ENCODE results near the gene LPP. TPM values are rescaled to one million over a fixed set of nuclear protein-coding genes. Genes with fewer than 3 reads are reported as not detected.
"Not testable (repeated sequence)": the region's sequence is repeated elsewhere in the genome, so short reads cannot be mapped to it uniquely, and the experiment has no call there.

LPP gene
- total RNA-seq, 1 experiment from 2014 or later: 120 TPM

DNA sequence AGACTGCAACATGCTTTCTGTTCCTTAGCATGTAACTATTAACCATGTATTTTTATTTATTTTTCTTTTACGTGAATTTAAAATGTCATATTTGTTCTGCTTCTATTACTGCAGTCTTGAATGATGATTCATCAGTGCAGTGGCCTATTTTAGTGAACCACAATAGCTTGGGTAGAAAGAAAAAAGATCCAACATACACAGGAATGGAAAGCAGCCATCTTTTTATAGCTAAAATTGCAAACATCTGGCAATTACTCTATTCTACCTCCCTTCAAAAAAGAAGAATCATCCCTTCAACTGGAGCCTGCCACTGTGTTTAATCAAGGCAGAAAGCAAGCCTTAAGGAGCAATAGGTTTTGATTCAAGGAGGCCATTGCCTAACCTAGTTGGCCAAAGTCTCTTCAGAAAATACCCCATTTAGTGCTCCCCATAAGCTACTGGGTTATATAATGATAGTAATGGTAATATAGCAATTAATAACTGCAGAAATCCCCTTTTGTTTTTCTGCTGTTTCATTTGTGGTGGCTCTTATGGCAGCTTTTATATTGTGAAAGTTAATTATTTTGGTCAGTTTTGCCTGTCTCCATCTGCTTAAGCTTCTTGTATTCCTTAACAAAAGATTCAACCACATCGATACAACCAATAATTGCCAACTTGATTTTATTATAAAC lies 267.3 kb downstream of the LPP start:
- Histone ChIP-seq H3K27me3 (replicated peaks; ENCODE audit: control insufficient read depth, insufficient read depth, low read length) (no peaks in the 10 kb centered on the region), H3K36me3 (ENCODE audit: control insufficient read depth, insufficient read depth, low read length) (no peaks in the 10 kb centered on the region), H3K9me3 (no peaks in the 10 kb centered on the region), H3K4me3 (ENCODE audit: low read depth, low read length) (no peak overlapping the region), H3K4me1 (no peaks in the 10 kb centered on the region)
- ChIA-PET CTCF (no interaction called here), POLR2A (no interaction called here)
- peaks cover 8% of the 10 kb centered on the region for H3K4me1 Mint-ChIP-seq (ENCODE audit: low read depth, unreplicated experiment)
- no peak overlapping the region for H3K27ac Mint-ChIP-seq (ENCODE audit: unreplicated experiment)
- no peaks in the 10 kb centered on the region for H3K27me3 Mint-ChIP-seq (ENCODE audit: insufficient read depth, unreplicated experiment)
- H3K36me3 Mint-ChIP-seq (ENCODE audit: insufficient read depth, unreplicated experiment): peaks cover 6% of the 10 kb centered on the region
- TF ChIP-seq CTCF (IDR thresholded peaks at IDR 0.05; ENCODE audit: insufficient read depth in 1 of 2, low read depth in 1 of 2, low read length in 1 of 2, severe bottlenecking in 1 of 2, unreplicated experiment in 1 of 2): no peak
- peaks cover 11% of the 10 kb centered on the region for H3K9me3 Mint-ChIP-seq (ENCODE audit: unreplicated experiment)
- H3K4me3 Mint-ChIP-seq (ENCODE audit: unreplicated experiment): no peak overlapping the region
- no TSS peak for BruUV-seq (replicated peaks)
- DNase-seq: no peak
- intact Hi-C loops (cut with micrococcal nuclease; ENCODE audit: unreplicated experiment): no loop called here

- ChIA-PET CTCF (no interaction called here), POLR2A (no interaction called here)
- Histone ChIP-seq H3K9me3 (no peaks in the 10 kb centered on the region), H3K27me3 (replicated peaks; ENCODE audit: control insufficient read depth, insufficient read depth, low read length) (no peaks in the 10 kb centered on the region), H3K36me3 (ENCODE audit: control insufficient read depth, insufficient read depth, low read length) (no peaks in the 10 kb centered on the region), H3K4me3 (ENCODE audit: low read depth, low read length) (no peak overlapping the region), H3K4me1 (no peaks in the 10 kb centered on the region)
- intact Hi-C loops (cut with micrococcal nuclease; ENCODE audit: unreplicated experiment): no loop called here
- no peak for TF ChIP-seq CTCF (IDR thresholded peaks at IDR 0.05; ENCODE audit: insufficient read depth in 1 of 2, low read depth in 1 of 2, low read length in 1 of 2, severe bottlenecking in 1 of 2, unreplicated experiment in 1 of 2)
- Mint-ChIP-seq H3K27me3 (ENCODE audit: insufficient read depth, unreplicated experiment) (no peaks in the 10 kb centered on the region), H3K27ac (ENCODE audit: unreplicated experiment) (no peak overlapping the region), H3K36me3 (ENCODE audit: insufficient read depth, unreplicated experiment) (peaks cover 4% of the 10 kb centered on the region), H3K4me1 (ENCODE audit: low read depth, unreplicated experiment) (peaks cover 15% of the 10 kb centered on the region), H3K4me3 (ENCODE audit: unreplicated experiment) (no peak overlapping the region), H3K9me3 (ENCODE audit: unreplicated experiment) (peaks cover 12% of the 10 kb centered on the region)
- no peak for DNase-seq
- BruUV-seq (replicated peaks): no TSS peak
These were observed 268.0 kb downstream of the LPP start for GRCh38 chr3:188421836-188422540.

DNA sequence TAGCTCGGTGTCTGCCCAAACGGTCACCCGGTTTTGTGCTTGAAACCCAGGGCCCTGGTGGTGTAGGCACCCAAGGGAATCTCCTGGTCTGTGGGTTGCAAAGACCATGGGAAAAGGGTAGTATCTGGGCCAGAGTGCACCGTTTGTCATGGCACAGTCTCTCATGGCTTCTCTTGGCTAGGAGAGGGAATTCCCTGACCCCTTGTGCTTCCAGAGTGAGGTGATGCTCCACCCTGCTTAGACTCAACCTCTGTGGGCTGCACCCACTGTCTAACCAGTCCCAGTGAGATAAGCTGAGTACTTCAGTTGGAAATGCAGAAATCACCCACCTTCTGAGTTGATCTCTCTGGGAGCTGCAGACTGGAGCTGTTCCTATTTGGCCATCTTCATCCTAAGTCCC lies 274.0 kb downstream of the LPP start:
- intact Hi-C loops (cut with micrococcal nuclease; ENCODE audit: unreplicated experiment); CTCF ChIA-PET; H3K9me3 ChIP-seq; H3K4me3 ChIP-seq (ENCODE audit: low read depth, low read length); DNase-seq; H3K36me3 ChIP-seq (ENCODE audit: control insufficient read depth, insufficient read depth, low read length); POLR2A ChIA-PET; H3K27me3 Mint-ChIP-seq (ENCODE audit: insufficient read depth, unreplicated experiment); H3K4me3 Mint-ChIP-seq (ENCODE audit: unreplicated experiment); H3K27me3 ChIP-seq (replicated peaks; ENCODE audit: control insufficient read depth, insufficient read depth, low read length); BruUV-seq (replicated peaks); H3K27ac Mint-ChIP-seq (ENCODE audit: unreplicated experiment): not testable (repeated sequence)
- H3K4me1 Mint-ChIP-seq (ENCODE audit: low read depth, unreplicated experiment): peaks cover 35% of the 10 kb centered on the region
- H3K4me1 ChIP-seq: peaks cover 28% of the 10 kb centered on the region
- peaks cover 12% of the 10 kb centered on the region for H3K9me3 Mint-ChIP-seq (ENCODE audit: unreplicated experiment)
- peaks cover 15% of the 10 kb centered on the region for H3K36me3 Mint-ChIP-seq (ENCODE audit: insufficient read depth, unreplicated experiment)

Measured in Caco-2 (cell line).